Rectal smooth muscle tissue (tissue), 1 donor: ENCODE data around the gene CD1C.
"Not testable (repeated sequence)": the region's sequence is repeated elsewhere in the genome, so short reads cannot be mapped to it uniquely, and the experiment has no call there.

Experiments used
- H3K27ac ChIP-seq: one replicate; pipeline ENCODE4 v1.7.0; 2013; ENCODE audit warnings: low read depth, low read length, inconsistent platforms
- H3K27me3 ChIP-seq: one replicate; pipeline ENCODE4 v1.7.0; 2013; ENCODE audit warnings: low read length; ENCODE audit not compliant: control insufficient read depth, insufficient read depth
- H3K36me3 ChIP-seq: one replicate; pipeline ENCODE4 v1.7.0; 2013; ENCODE audit warnings: low read length; ENCODE audit not compliant: control insufficient read depth, insufficient read depth
- H3K4me1 ChIP-seq: one replicate; pipeline ENCODE4 v1.7.0; 2013; ENCODE audit warnings: low read length; ENCODE audit not compliant: control insufficient read depth, insufficient read depth
- H3K4me3 ChIP-seq: one replicate; pipeline ENCODE4 v1.7.0; 2013; ENCODE audit warnings: low read length
- H3K9ac ChIP-seq: one replicate; pipeline ENCODE4 v1.7.0; 2013; ENCODE audit warnings: low read length

CD1C gene

GRCh38 chr1:158330391-158331105 is 40.8 kb downstream of the CD1C start:
- H3K27me3 ChIP-seq: no peaks in the 10 kb centered on the region
- no peaks in the 10 kb centered on the region for H3K36me3 ChIP-seq
- H3K4me3 ChIP-seq: no peak overlapping the region
- H3K4me1 ChIP-seq: no peaks in the 10 kb centered on the region
- H3K9ac ChIP-seq: no peak overlapping the region
- no peak overlapping the region for H3K27ac ChIP-seq

GRCh38 chr1:158331106-158331425 is 41.3 kb downstream of the CD1C start:
- no peak overlapping the region for H3K9ac ChIP-seq
- no peaks in the 10 kb centered on the region for H3K36me3 ChIP-seq
- no peak overlapping the region for H3K4me3 ChIP-seq
- H3K27ac ChIP-seq: no peak overlapping the region
- H3K27me3 ChIP-seq: no peaks in the 10 kb centered on the region
- H3K4me1 ChIP-seq: no peaks in the 10 kb centered on the region

- no peak within 1 kb of the TSS for H3K27ac ChIP-seq
- no peak within 1 kb of the TSS for H3K4me3 ChIP-seq
- no peak within 1 kb of the TSS for H3K9ac ChIP-seq
- H3K36me3 ChIP-seq: no peaks in the 10 kb centered on the region
- no peaks in the 10 kb centered on the region for H3K27me3 ChIP-seq
- H3K4me1 ChIP-seq: no peaks in the 10 kb centered on the region
Measured at GRCh38 chr1:158331481-158332150, 41.9 kb downstream of the CD1C start, which contains the start of gene CD1B. Gene CD1B (minus strand): TSS chr1:158331531. CDS start chr1:158331423, 108 bp downstream.

- Histone ChIP-seq H3K4me3 (no peak overlapping the region), H3K27ac (no peak overlapping the region), H3K9ac (no peak overlapping the region), H3K27me3 (no peaks in the 10 kb centered on the region), H3K4me1 (no peaks in the 10 kb centered on the region), H3K36me3 (no peaks in the 10 kb centered on the region)
Measured at GRCh38 chr1:158333405-158334155, 43.9 kb downstream of the CD1C start.

GRCh38 chr1:158334526-158335212 is 44.9 kb downstream of the CD1C start:
- no peak overlapping the region for H3K4me3 ChIP-seq
- H3K27ac ChIP-seq: no peak overlapping the region
- no peaks in the 10 kb centered on the region for H3K27me3 ChIP-seq
- no peak overlapping the region for H3K9ac ChIP-seq
- no peaks in the 10 kb centered on the region for H3K4me1 ChIP-seq
- H3K36me3 ChIP-seq: no peaks in the 10 kb centered on the region

GRCh38 chr1:158335213-158335532 is 45.5 kb downstream of the CD1C start:
- Histone ChIP-seq H3K9ac (no peak overlapping the region), H3K4me1 (no peaks in the 10 kb centered on the region), H3K27ac (no peak overlapping the region), H3K36me3 (no peaks in the 10 kb centered on the region), H3K27me3 (no peaks in the 10 kb centered on the region), H3K4me3 (no peak overlapping the region)

GRCh38 chr1:158336413-158336812 is 46.7 kb downstream of the CD1C start:
- H3K27ac ChIP-seq, H3K4me1 ChIP-seq: not testable (repeated sequence)

More at GRCh38 chr1:158336413-158336812, 46.7 kb downstream of the CD1C start:
- H3K27me3 ChIP-seq, H3K9ac ChIP-seq, H3K4me3 ChIP-seq, H3K36me3 ChIP-seq: not testable (repeated sequence)
